ENCODE results near the gene FRK.
A peak's percentile ranks its signal among the peaks of the same experiment; 100 is the strongest.

Gene FRK

DNA sequence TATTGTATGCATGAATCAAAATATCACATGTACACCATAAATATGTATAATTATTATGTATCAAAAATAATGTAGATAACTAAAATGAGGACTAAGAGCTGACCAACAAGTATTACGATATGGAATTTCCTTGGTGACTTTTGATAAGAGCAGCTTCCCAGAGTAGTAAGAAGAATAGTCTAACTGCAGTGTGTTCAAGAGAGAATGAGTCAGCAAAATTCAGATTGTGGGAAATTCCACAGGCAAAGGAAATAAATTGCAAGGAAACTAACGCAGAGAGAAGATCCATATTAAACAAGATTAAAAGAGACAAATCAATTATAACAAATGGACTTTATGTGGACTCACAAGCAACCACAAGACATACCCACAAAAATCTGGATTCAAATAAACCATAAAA is 26.4 kb downstream of the FRK start:
- DNase-seq (ENCODE audit: low read depth), result peak; percentile 22

DNA sequence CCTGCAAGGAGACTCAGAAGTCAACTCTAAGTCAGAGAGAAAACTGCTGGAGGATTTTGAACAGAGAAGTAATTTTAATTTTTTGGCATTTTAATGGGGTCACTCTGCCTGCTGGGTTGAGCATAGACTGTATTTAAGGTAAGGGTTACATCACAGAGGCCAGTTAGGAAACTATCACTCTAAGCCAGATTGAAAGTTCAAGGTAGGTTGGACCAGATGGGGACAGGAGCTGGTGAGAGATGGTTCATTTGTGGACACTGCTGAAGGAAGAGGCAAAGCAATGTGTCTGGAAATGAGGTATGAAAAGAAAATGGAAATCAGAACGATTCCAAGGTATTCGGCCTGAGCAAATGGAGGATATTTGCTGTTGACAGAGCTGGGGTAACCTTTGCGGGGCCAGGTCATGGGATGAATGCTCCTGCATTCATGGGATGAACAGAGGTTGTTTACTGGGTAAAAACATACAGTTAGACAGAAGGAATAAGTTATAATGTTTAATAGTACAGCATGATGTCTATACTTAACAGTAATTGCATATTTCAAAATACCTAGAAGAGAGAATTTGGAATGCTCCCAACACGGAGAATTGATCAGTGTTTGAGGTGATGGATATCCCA is 26.9 kb downstream of the FRK start:
- DNase-seq (ENCODE audit: low read depth), result no peak

GRCh38 chr6:116030770-116031169 is 29.9 kb downstream of the FRK start:
- DNase-seq (ENCODE audit: low read depth), result no peak

DNA sequence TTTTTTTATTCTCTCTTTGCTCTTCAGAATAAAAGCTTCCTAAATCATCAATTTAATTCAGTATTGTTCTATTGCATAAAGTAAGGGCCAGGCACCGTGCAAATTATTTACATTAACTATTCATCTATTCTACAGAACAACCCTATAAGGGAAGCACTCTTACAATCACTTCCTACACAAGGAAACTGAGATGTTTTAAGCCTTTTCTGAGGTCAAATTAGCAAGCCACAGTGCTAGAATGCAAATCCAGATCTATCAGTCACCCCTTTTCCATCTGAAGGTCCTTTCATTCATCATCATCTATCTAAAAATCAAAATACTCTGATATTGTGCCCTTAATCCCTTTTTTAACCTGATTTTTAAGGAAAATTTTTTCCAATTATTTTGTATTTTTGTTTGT is 31.2 kb downstream of the FRK start:
- no peak for DNase-seq (ENCODE audit: low read depth)

DNA sequence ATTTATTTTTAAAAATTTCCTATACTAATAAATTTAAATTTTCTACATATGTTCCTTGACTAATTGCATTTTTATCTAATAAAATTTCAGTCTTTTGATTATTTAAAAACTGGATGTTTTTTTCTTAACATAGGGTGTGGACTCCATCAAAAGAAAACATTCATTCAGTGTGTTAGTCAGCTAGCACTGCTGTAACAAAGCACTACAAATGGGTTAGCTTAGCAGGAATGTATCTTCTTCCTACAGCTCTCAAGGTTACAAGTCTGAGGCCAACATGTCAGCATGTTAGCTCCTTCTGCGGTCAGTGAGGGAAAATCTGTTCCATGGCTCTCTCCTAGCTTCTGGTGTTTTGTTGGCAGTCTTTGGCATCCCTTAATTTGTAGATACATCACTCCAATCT is 32.5 kb downstream of the FRK start:
- DNase-seq (ENCODE audit: low read depth), result no peak

GRCh38 chr6:116027801-116028200 is 32.9 kb downstream of the FRK start:
- DNase-seq (ENCODE audit: low read depth), result no peak

GRCh38 chr6:116025405-116025804 is 35.3 kb downstream of the FRK start:
- no peak for DNase-seq (ENCODE audit: low read depth)

- no peak for DNase-seq (ENCODE audit: low read depth)
Measured at GRCh38 chr6:116022841-116023445, 37.7 kb downstream of the FRK start.

GRCh38 chr6:116020738-116021137 is 40.0 kb downstream of the FRK start:
- no peak for DNase-seq (ENCODE audit: low read depth)

DNA sequence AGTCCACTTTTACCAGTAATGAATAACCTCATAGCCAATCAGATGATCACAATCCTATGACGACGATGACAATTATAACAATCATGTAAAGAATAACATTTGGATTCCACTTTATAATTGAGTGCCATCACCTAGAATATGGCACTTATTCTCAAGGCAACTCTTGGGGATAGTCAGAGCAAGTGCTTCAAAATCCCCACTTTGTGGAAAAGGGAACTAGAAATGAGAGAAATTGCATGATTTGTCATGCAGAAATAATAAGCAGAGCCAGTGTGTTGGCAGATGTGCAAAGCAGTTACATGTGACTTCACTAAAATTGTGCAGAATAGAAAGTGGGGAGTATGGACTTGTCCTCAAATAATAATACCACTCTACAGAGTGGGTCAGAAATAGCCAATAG is 41.3 kb downstream of the FRK start:
- no peak for DNase-seq (ENCODE audit: low read depth)

DNA sequence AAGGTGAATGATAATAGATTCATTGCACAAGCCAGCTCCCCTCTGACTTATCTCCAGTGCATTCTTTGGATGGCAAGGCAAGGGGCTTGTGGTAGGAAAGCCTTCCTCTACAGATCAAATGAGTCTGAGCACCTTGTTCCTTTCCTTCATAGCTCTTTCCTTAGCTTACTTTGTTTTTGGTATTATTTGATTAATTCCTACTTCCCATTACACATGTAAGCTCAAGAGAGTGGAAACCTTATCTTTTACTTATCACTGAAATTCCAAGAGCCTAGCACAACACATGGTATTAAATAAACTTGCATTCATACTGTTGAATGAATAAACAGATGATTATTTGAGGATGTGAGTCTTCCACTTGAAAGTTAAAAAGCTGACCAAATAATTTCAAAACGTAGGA is 41.7 kb downstream of the FRK start:
- no peak for DNase-seq (ENCODE audit: low read depth)

DNA sequence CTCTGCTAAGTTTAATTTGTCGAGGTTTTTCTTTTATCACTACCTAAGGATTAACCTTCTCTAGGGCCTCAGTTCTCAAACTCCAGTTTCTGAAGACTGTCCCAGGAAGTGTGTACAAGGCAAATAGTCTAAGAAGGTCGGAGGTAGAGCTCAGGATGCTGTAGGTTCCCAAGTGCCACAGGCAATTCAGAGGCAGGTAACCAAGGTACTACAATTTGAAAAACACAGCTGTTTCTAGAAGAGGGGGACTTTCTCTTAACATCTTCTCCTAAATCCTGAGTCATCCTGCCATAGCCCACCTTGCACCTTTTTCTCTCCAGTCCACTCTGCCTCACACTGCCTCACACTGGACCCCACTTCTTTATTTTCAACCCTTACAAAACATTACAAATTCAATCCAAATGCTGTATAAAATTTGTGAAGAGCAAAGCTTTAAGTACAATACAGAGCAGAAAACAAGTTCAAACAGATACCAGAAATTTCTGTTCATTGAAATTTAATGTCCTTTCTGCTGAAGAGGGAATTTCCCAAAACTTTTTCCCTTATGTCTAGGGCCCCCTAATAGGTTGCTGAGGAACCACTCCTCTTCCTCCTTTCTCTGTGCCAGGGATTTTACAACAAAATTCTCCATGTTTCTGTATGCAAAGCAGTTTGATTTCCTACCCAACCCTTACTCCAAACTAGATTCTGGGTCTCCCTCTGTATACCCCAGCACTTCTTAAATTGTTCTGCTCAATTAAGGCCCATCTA is 43.0 kb downstream of the FRK start:
- DNase-seq (ENCODE audit: low read depth), result no peak

DNA sequence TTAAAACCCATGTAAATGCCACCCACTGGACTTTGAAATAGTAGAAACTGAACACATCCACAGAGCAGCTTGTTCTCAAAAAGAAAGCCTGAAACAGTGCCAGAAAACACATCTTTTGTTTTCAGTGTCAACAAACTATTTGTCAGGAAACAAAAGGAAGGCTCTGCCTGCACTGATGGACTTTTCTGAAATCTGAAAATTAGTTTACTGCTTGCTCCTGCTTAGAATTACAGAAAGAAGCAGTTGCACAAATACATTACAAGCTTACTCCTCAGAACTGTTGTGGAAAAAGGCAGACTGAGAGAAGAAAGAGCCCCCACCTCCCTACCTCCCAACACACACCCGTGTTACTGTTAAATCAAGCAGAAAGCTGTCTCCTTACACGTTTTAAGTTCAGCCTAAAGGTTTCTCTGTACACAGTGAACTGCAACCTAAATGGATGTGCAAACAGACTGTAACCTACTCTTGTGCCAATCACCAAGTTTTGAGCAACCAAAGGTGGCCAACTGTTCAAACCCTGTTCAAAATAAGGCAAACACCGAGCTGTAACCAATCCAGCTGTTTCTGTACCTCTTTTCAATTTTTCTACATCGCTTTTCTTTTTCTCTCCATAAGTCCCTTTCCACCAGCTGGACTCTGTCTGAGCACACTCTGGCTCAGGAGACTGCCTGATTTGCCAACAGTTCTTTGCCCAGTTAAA is 43.7 kb downstream of the FRK start:
- DNase-seq (ENCODE audit: low read depth), result no peak

GRCh38 chr6:116015983-116016382 is 44.7 kb downstream of the FRK start:
- DNase-seq (ENCODE audit: low read depth), result no peak

DNA sequence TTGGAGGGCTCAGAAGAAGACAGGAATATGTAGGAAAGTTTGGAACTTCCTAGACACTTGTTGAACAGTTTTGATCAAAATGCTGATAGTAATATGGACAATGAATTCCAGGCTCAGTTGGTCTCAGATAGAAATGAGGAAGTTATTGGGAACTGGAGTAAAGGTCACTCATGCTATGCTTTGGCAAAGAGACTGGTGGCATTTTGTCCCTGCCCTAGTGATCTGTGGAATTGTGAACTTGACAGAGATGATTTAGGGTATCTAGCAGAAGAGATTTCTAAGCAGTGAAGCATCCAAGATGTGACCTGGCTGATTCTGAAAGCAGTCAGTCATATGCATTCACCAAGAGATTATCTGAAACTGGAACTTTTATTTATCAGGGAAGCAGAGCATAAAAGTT is 45.1 kb downstream of the FRK start:
- no peak for DNase-seq (ENCODE audit: low read depth)

DNA sequence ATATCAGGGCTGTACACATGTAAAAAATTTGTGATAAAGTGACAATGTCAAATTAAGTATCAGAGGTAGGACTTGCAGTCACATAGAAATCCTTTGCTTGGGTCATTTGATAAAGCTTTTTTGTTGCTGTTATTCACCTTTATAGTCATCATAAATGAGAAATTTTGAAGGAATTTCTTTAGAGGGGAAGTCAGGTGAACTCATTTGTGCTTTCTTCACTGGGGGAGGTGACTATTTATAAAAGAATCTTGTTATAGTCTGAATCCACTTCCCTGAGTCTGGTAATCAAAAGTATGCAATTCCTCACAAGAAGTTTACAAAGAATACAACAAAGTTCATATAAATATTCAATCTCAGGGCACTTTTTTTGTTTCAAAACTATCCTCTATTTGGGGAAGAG is 47.7 kb downstream of the FRK start:
- DNase-seq (ENCODE audit: low read depth), result no peak

DNA sequence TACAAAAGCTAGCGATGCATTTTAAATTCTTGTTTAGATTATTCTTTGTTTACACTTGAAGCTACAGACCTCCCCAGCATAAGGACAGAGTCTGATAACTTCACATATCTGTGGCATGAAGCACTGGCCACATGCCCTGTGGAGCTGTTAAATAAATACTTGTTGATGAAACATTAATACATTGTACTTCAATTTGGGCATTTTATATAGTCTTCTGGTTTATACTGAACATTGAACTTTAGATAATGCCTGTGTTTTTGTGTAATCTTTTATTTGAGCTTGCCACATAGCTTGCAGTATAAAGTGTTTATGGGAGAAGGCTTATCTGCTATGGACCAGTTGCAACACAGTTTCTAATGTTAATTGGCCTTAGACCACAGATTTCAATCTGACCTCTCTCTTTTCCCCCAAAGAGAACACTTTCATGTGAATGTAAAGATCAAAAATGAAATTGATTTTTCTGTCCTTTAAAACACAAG is 48.2 kb downstream of the FRK start:
- no peak for DNase-seq (ENCODE audit: low read depth)

- DNase-seq (ENCODE audit: low read depth), result no peak
Measured at GRCh38 chr6:116011520-116011919, 49.2 kb downstream of the FRK start.

GRCh38 chr6:116010790-116011401 is 49.8 kb downstream of the FRK start:
- DNase-seq (ENCODE audit: low read depth), result peak; percentile 43

- no peak for DNase-seq (ENCODE audit: low read depth)
Measured at GRCh38 chr6:116010386-116010785, 50.3 kb downstream of the FRK start.

- DNase-seq (ENCODE audit: low read depth), result peak; percentile 34
Measured at GRCh38 chr6:116008470-116009243, 52.0 kb downstream of the FRK start.
